MG63 (cell line): ENCODE measurements around the gene MGLL. TPM values are rescaled to one million over a fixed set of nuclear protein-coding genes. Genes with fewer than 3 reads are reported as not detected.
A peak's percentile ranks its signal among the peaks of the same experiment; 100 is the strongest.

Source experiments
- DNase-seq: peaks from one replicate; pipeline ENCODE4 v3.0.0-alpha.2; 2020
- H3K27me3 ChIP-seq: fragments of 250-450 bp; sonication (Bioruptor Pico); 2 replicates; pipeline ENCODE4 v1.5.1; 2020; ENCODE audit warnings: mild to moderate bottlenecking, moderate library complexity
- H3K36me3 ChIP-seq: fragments of 250-450 bp; sonication (Bioruptor Pico); 2 replicates; pipeline ENCODE4 v1.5.1; 2020; ENCODE audit warnings: mild to moderate bottlenecking, moderate library complexity
- H3K4me3 ChIP-seq: fragments of 250-450 bp; sonication (Bioruptor Pico); 2 replicates; pipeline ENCODE4 v1.5.1; 2020; ENCODE audit warnings: mild to moderate bottlenecking, moderate library complexity
- H3K9me3 ChIP-seq: fragments of 250-450 bp; sonication (Bioruptor Pico); 2 replicates; pipeline ENCODE4 v1.5.1; 2020; ENCODE audit warnings: mild to moderate bottlenecking, moderate library complexity
- total RNA-seq: library from RNA; depleted of rRNA; stranded (reverse); fragments of >200 nt; shearing (Covaris generic); gene quantifications from 2 replicates; pipeline ENCODE4 v1.2.3, GENCODE V29; 2014; ENCODE audit warnings: low replicate concordance

MGLL gene
- total RNA-seq, 1 experiment from 2014 or later = 29.0 TPM

GRCh38 chr3:127697551-127698240 lies 124.6 kb downstream of the MGLL start:
- Histone ChIP-seq H3K27me3 (no peaks in the 10 kb centered on the region), H3K4me3 (no peak overlapping the region), H3K9me3 (no peaks in the 10 kb centered on the region), H3K36me3 (peaks cover 26% of the 10 kb centered on the region)
- peak; percentile 97 for DNase-seq

- Histone ChIP-seq H3K36me3 (peaks cover 28% of the 10 kb centered on the region), H3K9me3 (no peaks in the 10 kb centered on the region), H3K27me3 (no peaks in the 10 kb centered on the region), H3K4me3 (no peak overlapping the region)
- DNase-seq = peak; percentile 59
Observed at GRCh38 chr3:127694467-127695215, 127.7 kb downstream of the MGLL start.

- Histone ChIP-seq H3K36me3 (peaks cover 27% of the 10 kb centered on the region), H3K9me3 (no peaks in the 10 kb centered on the region), H3K4me3 (no peak overlapping the region), H3K27me3 (no peaks in the 10 kb centered on the region)
- no peak for DNase-seq
Observed at GRCh38 chr3:127693336-127693843, 128.9 kb downstream of the MGLL start.

GRCh38 chr3:127692501-127693335 lies 129.6 kb downstream of the MGLL start:
- Histone ChIP-seq H3K4me3 (no peak overlapping the region), H3K36me3 (peaks cover 23% of the 10 kb centered on the region), H3K9me3 (no peaks in the 10 kb centered on the region), H3K27me3 (no peaks in the 10 kb centered on the region)
- DNase-seq = no peak

GRCh38 chr3:127691974-127692373 lies 130.3 kb downstream of the MGLL start:
- H3K4me3 ChIP-seq = no peak overlapping the region
- no peak for DNase-seq
- peaks cover 23% of the 10 kb centered on the region for H3K36me3 ChIP-seq
- H3K27me3 ChIP-seq = no peaks in the 10 kb centered on the region
- H3K9me3 ChIP-seq = no peaks in the 10 kb centered on the region

- H3K36me3 ChIP-seq = peaks cover 23% of the 10 kb centered on the region
- DNase-seq = no peak
Observed at GRCh38 chr3:127691489-127691888, 130.8 kb downstream of the MGLL start.

GRCh38 chr3:127690823-127691452 lies 131.4 kb downstream of the MGLL start:
- H3K9me3 ChIP-seq = no peaks in the 10 kb centered on the region
- DNase-seq = peak; percentile 84
- no peaks in the 10 kb centered on the region for H3K27me3 ChIP-seq
- H3K4me3 ChIP-seq = no peak overlapping the region
- peaks cover 23% of the 10 kb centered on the region for H3K36me3 ChIP-seq

More at GRCh38 chr3:127691489-127691888, 130.8 kb downstream of the MGLL start:
- H3K4me3 ChIP-seq = no peak overlapping the region
- H3K27me3 ChIP-seq = no peaks in the 10 kb centered on the region
- H3K9me3 ChIP-seq = no peaks in the 10 kb centered on the region

GRCh38 chr3:127690106-127690505 lies 132.2 kb downstream of the MGLL start:
- Histone ChIP-seq H3K36me3 (peaks cover 23% of the 10 kb centered on the region), H3K27me3 (no peaks in the 10 kb centered on the region), H3K9me3 (no peaks in the 10 kb centered on the region), H3K4me3 (no peak overlapping the region)
- peak; percentile 87 for DNase-seq

- DNase-seq = no peak
- H3K27me3 ChIP-seq = no peaks in the 10 kb centered on the region
- no peak overlapping the region for H3K4me3 ChIP-seq
- no peaks in the 10 kb centered on the region for H3K9me3 ChIP-seq
- peaks cover 23% of the 10 kb centered on the region for H3K36me3 ChIP-seq
Observed at GRCh38 chr3:127689266-127689860, 133.0 kb downstream of the MGLL start.

- H3K36me3 ChIP-seq = peaks cover 20% of the 10 kb centered on the region
- no peaks in the 10 kb centered on the region for H3K27me3 ChIP-seq
- no peaks in the 10 kb centered on the region for H3K9me3 ChIP-seq
- no peak overlapping the region for H3K4me3 ChIP-seq
- DNase-seq = peak; percentile 92
Observed at GRCh38 chr3:127688416-127689265, 133.7 kb downstream of the MGLL start.

- H3K36me3 ChIP-seq = peaks cover 20% of the 10 kb centered on the region
- DNase-seq = no peak
- no peak overlapping the region for H3K4me3 ChIP-seq
- H3K27me3 ChIP-seq = no peaks in the 10 kb centered on the region
- no peaks in the 10 kb centered on the region for H3K9me3 ChIP-seq
Observed at GRCh38 chr3:127688022-127688415, 134.3 kb downstream of the MGLL start.

- H3K36me3 ChIP-seq = peaks cover 17% of the 10 kb centered on the region
- DNase-seq = no peak
- H3K9me3 ChIP-seq = no peaks in the 10 kb centered on the region
- no peak overlapping the region for H3K4me3 ChIP-seq
- no peaks in the 10 kb centered on the region for H3K27me3 ChIP-seq
Observed at GRCh38 chr3:127687228-127687737, 135.0 kb downstream of the MGLL start.

- Histone ChIP-seq H3K27me3 (no peaks in the 10 kb centered on the region), H3K4me3 (no peak overlapping the region), H3K9me3 (no peaks in the 10 kb centered on the region), H3K36me3 (peaks cover 14% of the 10 kb centered on the region)
- no peak for DNase-seq
Observed at GRCh38 chr3:127686512-127686894, 135.8 kb downstream of the MGLL start.

GRCh38 chr3:127685708-127686511 lies 136.4 kb downstream of the MGLL start:
- Histone ChIP-seq H3K9me3 (no peaks in the 10 kb centered on the region), H3K4me3 (no peak overlapping the region), H3K27me3 (no peaks in the 10 kb centered on the region), H3K36me3 (peaks cover 14% of the 10 kb centered on the region)
- no peak for DNase-seq
